Stimulated activated CD4-positive, alpha-beta T cell treated with anti-CD3 and anti-CD28 coated beads, Interleukin-15, amount 100 ng/mL, for 1 hour (primary cell): Measurements from ENCODE around the gene ANKS3.

Experiments used
- DNase-seq, 2 donors: peaks; one replicate each; pipeline ENCODE4 v3.0.0-alpha.2; 2020; ENCODE audit warnings: low read depth in 1 of 2, low spot score in 1 of 2

Gene ANKS3

GRCh38 chr16:4729876-4730275 lies 4.2 kb downstream of the ANKS3 start:
- DNase-seq, result no peak

DNA sequence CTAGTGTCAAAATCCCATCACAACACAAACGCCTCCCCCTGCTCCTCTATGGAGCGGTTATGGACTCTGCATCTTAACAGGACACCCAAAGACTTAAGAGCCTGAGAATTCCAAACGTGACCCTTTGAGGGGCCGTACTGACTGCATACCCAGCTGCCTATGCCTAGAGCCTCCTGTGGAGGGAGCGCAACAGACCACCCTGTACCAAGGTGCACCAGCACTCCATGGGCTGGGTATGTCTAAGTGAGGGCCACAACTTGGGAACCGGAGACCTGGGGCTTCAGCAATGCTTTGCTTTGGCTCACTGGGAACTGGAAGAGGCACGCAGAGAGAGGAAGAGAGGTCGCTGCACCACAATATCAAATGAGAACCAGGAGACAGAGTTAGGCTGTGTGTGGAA lies 5.4 kb downstream of the ANKS3 start:
- no peak for DNase-seq

DNA sequence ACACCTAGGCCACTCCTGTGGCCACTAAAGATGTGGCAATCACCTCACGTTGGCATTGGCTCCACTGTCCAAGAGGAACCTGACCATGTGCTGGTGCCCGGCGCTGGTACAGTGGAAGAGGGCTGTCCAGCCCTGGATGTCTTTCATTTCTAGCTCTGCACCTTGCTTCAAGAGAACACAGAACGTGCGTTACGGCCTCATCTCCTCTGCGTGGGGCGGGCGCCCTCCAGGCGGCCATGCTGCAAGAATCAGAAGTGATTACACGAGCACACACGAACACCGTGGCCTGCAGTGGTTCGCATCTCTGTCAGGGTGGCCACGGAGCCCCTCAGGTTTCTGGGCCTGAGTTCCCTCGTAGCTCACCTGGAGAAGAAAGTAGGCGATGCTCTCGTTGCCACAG lies 7.5 kb downstream of the ANKS3 start:
- no peak for DNase-seq

DNA sequence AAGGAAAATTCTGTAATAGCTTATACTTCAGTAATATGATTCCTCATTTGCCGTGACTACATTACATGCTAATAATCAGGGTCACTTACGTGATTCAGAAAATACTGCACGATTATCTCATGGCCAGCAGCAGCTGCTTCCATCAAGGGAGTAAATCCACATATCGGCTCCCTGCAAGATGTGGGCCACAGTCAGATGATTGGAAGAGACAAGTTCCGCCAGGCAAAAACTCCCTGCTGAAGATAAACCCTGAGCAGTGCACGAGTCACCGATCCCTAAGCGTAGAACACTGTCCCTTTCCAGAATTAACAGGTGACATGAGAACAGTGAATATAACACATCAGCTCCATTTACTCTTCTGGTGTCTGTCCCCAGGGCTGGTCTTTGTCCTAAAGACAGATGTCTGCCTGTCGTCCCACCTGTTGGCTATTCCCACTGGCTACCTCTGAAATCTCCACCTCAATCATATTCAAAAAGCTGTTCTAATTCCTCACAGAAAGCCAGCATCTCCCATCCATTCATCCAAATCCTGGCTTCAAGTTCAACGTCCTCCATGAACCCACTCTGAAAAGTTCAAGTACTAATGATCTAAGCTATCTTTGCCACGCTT lies 9.3 kb downstream of the ANKS3 start:
- DNase-seq, result no peak

- DNase-seq, result no peak
Measured at GRCh38 chr16:4723071-4723767, 10.9 kb downstream of the ANKS3 start.

DNA sequence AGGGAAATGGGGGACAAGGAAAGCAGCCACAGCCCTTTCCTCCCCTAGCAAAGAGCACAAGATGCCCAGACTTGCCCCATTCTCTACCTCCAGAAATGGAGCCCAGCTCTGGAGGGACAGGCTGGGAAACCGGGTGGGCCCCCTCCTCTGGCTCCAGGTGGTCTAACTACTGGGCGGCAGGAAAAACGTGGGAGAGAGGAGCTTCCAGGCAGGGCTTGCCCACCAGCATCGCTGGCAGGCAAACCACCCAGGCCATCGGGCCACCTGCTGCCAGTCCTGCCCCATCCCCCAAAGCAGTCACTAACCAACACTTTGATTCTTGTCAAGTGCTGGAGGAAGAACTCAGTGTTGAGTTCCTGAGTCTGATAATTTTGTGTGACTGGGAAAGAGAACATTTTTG lies 15.6 kb downstream of the ANKS3 start:
- DNase-seq, result no peak

- DNase-seq, result no peak
Measured at GRCh38 chr16:4714996-4715395, 19.1 kb downstream of the ANKS3 start.

DNA sequence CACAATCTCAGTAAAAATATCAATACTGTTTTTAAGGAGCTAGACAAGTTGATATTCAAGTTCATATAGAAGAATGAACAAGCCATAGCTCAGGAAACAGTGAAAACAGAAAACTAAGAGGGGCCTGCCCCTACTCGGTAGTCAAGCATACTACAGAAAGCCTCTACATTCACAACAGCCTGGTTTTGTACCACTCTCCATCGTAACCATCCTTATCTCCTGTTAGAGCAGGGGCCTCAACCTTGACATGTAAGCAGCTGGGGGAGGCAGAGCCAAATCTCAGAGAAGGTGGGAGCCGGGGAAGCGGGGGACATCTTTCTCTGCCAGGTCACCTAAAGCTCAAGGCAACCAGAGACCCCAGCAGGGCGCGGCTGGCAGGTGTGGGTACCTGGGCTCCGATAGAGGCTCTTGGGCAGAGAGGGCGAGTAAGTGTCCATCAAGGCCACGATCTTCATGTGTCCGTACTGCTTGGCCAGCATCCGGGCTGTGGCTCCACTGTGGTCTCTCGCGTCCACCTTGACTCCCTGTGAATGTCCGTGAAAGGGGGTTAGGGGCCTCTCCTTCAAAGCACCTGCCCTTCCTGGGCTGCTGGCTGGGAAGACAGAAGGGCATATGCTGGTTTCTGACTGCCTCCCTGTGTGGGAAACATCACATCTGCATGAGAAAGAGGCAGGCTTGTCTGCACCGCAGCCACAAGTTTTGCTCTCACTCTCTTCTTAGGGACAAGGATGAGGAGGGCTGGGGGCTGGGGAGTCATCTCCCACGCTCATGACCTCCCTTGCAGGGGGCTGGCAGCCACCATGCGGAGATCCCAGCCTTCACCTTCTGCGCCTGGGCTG lies 20.2 kb downstream of the ANKS3 start:
- no peak for DNase-seq

- DNase-seq, result no peak
Measured at GRCh38 chr16:4709481-4709880, 24.6 kb downstream of the ANKS3 start.

GRCh38 chr16:4706871-4707270 lies 27.2 kb downstream of the ANKS3 start:
- DNase-seq, result no peak

- no peak for DNase-seq
Measured at GRCh38 chr16:4704913-4705312, 29.2 kb downstream of the ANKS3 start.

GRCh38 chr16:4704491-4704890 lies 29.6 kb downstream of the ANKS3 start:
- no peak for DNase-seq

DNA sequence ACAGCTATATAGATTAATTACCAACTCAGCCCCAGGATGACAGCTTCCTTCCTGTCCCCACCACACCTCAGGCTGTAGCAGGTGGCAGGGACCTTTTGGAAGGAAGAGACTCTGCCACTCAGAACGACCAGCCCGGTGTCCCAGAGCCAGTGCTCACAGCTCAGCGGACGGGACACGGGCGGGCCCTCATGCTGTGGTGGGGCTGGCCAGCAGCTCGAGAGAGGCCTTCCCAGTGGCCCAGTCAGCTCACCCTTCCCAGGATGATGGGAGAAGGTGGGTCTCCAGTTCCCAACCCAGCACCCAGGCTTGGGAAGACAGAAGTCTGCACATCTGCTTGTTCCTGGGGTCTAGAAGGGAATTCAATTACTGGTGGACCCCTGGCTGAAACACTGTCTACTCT lies 30.2 kb downstream of the ANKS3 start:
- no peak for DNase-seq

GRCh38 chr16:4702466-4702808 lies 31.6 kb downstream of the ANKS3 start:
- no peak for DNase-seq

DNA sequence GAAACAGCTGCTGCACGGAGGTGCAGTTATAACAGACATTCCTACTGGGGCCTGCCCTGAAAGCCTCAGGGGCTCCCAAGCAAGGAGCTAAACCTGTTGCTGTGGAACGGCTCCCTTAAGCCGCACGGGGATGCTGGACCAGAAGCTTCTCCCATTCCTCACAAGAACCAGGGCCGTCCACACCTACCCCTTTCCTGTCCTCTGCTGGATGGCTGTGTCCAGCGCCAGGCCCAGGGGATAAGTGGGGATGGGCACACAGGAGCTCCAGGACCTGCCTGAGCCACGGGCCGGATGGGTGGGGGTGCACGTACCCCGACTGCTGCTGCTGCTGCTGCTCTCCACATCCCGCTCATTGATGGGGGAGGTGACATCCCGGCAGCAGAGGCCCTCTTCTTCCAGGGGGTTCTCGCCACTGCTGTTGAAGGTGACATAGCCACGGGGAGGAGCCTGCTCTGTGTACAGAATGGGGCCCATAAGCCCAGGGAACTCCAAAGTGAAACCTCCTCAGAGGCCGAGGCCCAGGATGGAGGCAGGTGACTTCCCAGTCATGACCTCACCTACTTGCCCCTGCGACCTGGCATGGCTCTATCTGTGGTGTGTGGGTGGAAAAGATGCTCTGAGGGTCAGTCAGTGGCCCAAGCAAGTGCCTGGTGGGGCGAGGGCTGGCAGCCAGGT lies 32.1 kb downstream of the ANKS3 start:
- no peak for DNase-seq

GRCh38 chr16:4700997-4701743 lies 32.9 kb downstream of the ANKS3 start:
- no peak for DNase-seq

DNA sequence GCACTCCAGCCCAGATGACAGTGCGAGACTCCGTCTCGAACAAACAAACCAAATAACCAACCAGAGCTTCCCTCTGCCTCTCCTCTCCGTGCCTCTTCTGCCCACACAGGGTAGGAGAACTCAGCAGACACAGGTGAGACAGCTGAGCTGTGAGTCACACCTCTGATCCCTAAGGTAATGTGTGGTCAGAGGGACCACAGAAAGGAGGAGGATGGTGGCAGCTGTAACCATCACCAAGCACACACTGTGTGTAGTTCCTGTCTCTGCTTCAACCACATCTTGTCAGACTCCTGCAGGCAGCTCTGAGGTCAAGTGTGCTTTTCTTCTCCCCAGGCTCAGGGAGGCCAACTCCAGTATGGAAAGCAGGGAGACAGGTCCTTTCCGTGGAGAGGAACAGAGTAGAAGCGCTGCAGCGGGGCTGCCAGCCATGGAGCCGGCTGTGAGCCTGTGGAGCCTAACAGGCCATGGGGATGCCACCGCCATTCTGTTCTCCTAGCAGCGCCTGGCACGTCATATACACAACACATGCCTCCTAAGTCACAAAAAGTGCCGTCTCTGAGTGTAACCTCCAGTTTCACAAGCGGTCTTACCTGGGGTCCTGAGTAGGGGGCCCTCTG lies 33.6 kb downstream of the ANKS3 start:
- no peak for DNase-seq

- no peak for DNase-seq
Measured at GRCh38 chr16:4699046-4699556, 35.0 kb downstream of the ANKS3 start.

DNA sequence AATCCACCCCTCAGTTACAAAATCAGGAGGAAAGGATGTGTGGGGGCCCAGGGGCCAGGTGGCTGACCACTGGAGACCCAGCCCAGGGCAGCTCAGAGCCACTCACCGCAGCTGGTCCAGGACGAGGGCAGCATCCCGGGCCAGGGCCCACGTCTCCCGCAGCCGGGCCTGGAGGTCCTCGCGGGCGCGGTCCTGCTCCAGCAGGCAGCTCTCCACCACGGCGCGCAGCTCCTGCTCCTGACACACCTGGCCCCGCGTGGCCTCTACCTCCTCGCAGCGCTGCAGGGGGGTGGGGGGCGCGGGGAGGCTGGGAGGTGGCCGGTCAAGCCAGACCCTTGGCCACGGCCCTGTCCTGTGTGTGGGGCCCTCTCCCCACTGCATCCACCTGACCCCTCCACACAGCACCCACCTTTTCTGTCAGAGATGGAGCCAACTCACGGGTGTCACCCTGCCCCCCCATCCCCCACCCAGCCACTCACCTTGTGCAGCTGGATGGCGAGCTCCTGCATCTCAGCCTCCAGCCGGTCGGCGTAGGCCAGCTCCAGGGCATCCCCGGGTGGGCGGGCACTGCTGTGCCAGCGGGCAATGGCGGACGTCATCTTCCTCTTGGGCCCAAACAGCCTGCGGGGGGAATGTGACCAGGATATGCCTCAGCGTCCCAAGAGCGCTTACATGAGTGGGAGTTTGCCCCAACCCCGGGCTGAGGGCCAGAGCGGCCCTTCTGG lies 35.6 kb downstream of the ANKS3 start:
- no peak for DNase-seq

DNA sequence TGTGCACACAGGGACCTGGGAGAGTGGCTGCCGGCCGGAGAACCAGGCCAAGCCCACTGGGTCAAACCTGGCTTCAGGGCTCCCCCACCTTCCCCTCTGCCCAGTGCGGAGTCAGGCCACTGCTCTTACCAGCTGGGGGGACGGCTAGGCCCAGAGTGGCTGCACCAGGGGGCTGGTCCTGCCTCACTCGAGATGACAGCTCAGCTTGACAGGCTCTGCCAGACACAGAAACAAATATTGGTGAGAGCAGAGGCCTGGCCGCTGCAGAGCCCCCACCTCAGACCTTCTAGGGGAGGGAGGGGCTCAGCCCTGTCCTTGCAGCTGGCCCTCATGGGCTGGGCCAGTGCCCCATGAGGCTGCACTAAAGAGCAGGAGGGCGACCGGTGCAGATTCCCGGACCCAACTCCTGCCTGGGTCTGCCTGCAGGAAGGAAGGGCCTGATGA lies 36.2 kb downstream of the ANKS3 start:
- DNase-seq, result no peak
